ENCODE data around the gene RAMP3. TPM values are rescaled to one million over a fixed set of nuclear protein-coding genes. Genes with fewer than 3 reads are reported as not detected.
"Not testable (repeated sequence)": the region's sequence is repeated elsewhere in the genome, so short reads cannot be mapped to it uniquely, and the experiment has no call there.

The RAMP3 gene
- total RNA-seq = 586 TPM

GRCh38 chr7:45157653-45158401 lies at the start of gene RAMP3:
TSS of gene RAMP3 (plus strand) at chr7:45157791. CDS start at chr7:45157829, 38 bp downstream.
- no peaks in the 10 kb centered on the region for H3K27me3 ChIP-seq
- H3K36me3 ChIP-seq = no peaks in the 10 kb centered on the region
- no peak for DNase-seq (ENCODE audit: low spot score in 2 of 2)
- no peak for TF ChIP-seq CTCF (IDR thresholded peaks at IDR 0.05)
- peak within 1 kb of the TSS in 1 of 2 donors; percentile 40 for H3K27ac ChIP-seq
- no peaks in the 10 kb centered on the region for H3K9me3 ChIP-seq
- peaks cover 0 to 5% of the 10 kb centered on the region in 2 donors for H3K4me1 ChIP-seq
- H3K4me3 ChIP-seq = peak within 1 kb of the TSS; percentile 23 to 33
- intact Hi-C loops (cut with DNase I) = no loop called here

- Histone ChIP-seq H3K4me1 (peaks cover 0 to 15% of the 10 kb centered on the region in 2 donors), H3K36me3 (peaks cover 49 to 52% of the 10 kb centered on the region in 2 donors)
Observed at GRCh38 chr7:45108863-45109262, 48.7 kb upstream of the RAMP3 start.

GRCh38 chr7:45111298-45112223 lies 46.0 kb upstream of the RAMP3 start, which contains the start of gene TBRG4:
TSS of gene TBRG4 (minus strand) at chr7:45111697. CDS start at chr7:45109237, 2,460 bp downstream.
- intact Hi-C loops (cut with DNase I) = loop anchor here (1.0 to 10.0 kb wide), 6 partner anchors 22 to 537 kb away; partner anchors contain the start of genes CCM2, DDX56, OGDH and PURB
- no peaks in the 10 kb centered on the region for H3K27me3 ChIP-seq
- peaks cover 23 to 25% of the 10 kb centered on the region in 2 donors for H3K36me3 ChIP-seq
- peak; percentile 68 to 96 for DNase-seq (ENCODE audit: low spot score in 2 of 2)
- peaks cover 0 to 15% of the 10 kb centered on the region in 2 donors for H3K4me1 ChIP-seq
- peak within 1 kb of the TSS; percentile 89 to 95 for H3K27ac ChIP-seq
- TF ChIP-seq CTCF (IDR thresholded peaks at IDR 0.05) = peak in 2 of 3 experiments; percentile 35 to 48
- peak within 1 kb of the TSS; percentile 82 to 85 for H3K4me3 ChIP-seq
- H3K9me3 ChIP-seq = no peaks in the 10 kb centered on the region

More at GRCh38 chr7:45108863-45109262, 48.7 kb upstream of the RAMP3 start:
- intact Hi-C loops (cut with DNase I) = no loop called here
- H3K4me3 ChIP-seq = no peak overlapping the region
- no peaks in the 10 kb centered on the region for H3K27me3 ChIP-seq
- no peaks in the 10 kb centered on the region for H3K9me3 ChIP-seq
- TF ChIP-seq CTCF (IDR thresholded peaks at IDR 0.05) = no peak
- no peak overlapping the region for H3K27ac ChIP-seq
- no peak for DNase-seq (ENCODE audit: low spot score in 2 of 2)

DNA sequence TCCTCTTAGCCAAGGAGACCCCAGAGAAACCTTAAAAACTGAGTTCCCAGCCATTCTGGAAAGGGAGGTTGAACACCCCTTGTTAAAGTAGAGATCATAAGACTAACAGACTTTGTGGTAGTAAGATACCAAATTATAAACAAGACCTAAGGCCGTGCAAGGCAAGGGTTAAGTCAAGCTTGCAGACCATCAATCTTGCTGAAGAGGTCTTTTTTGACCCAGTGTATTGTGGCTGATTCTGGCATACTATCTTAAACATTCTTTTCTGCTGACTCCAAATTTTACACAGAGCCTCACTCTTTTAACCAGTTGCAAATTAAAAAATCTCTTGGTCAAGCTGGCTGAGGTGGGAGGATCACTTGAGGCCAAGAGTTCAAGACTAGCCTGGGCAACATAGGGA lies 44.9 kb upstream of the RAMP3 start:
- H3K4me1 ChIP-seq = peaks cover 0 to 15% of the 10 kb centered on the region in 2 donors
- peak overlapping the region; percentile 89 to 95 for H3K27ac ChIP-seq
- no peaks in the 10 kb centered on the region for H3K9me3 ChIP-seq
- no peak for TF ChIP-seq CTCF (IDR thresholded peaks at IDR 0.05)
- H3K27me3 ChIP-seq = no peaks in the 10 kb centered on the region
- peak overlapping the region in 1 of 2 donors; percentile 85 for H3K4me3 ChIP-seq
- intact Hi-C loops (cut with DNase I) = loop anchor here (1.0 to 10.0 kb wide), 2 partner anchors 506 to 538 kb away; partner anchors contain the start of genes DDX56 and OGDH
- no peak for DNase-seq (ENCODE audit: low spot score in 2 of 2)
- peaks cover 14 to 16% of the 10 kb centered on the region in 2 donors for H3K36me3 ChIP-seq

- not testable (repeated sequence) for H3K27me3 ChIP-seq; DNase-seq (ENCODE audit: low spot score in 2 of 2)
- intact Hi-C loops (cut with DNase I) = loop anchor here (10.0 kb wide), 1 partner anchor 539 kb away; the partner anchor contains the start of gene DDX56
Observed at GRCh38 chr7:45114257-45114656, 43.3 kb upstream of the RAMP3 start.

More at GRCh38 chr7:45114257-45114656, 43.3 kb upstream of the RAMP3 start:
- not testable (repeated sequence) for H3K36me3 ChIP-seq, H3K9me3 ChIP-seq, H3K4me3 ChIP-seq, H3K27ac ChIP-seq
- H3K4me1 ChIP-seq = peaks cover 0 to 11% of the 10 kb centered on the region in 2 donors

Data from ascending aorta (tissue), 2 donors.